Astrocyte (in vitro differentiated cells and primary cell): ENCODE measurements around the gene ARNT2.

Experiments used
- CTCF ChIP-seq: IDR thresholded peaks from 2 replicates; pipeline ENCODE4 v1.5.1; 2011; ENCODE audit warnings: low read depth, mild to moderate bottlenecking, inconsistent platforms, low read length, moderate library complexity; ENCODE audit not compliant: insufficient read depth
- EZH2 ChIP-seq: IDR thresholded peaks from 2 replicates; pipeline ENCODE4 v1.6.1; 2012; ENCODE audit warnings: mild to moderate bottlenecking, low read length, inconsistent platforms; ENCODE audit not compliant: insufficient read depth

GRCh38 chr15:80556694-80557367, 152.6 kb downstream of the ARNT2 start:
- TF ChIP-seq CTCF (no peak), EZH2 (no peak)
